ENCODE results near the gene PLA2G12B. TPM values are rescaled to one million over a fixed set of nuclear protein-coding genes. Genes with fewer than 3 reads are reported as not detected.

PLA2G12B gene
- total and polyA plus RNA-seq, 2 of the 8 experiments (the other 6 are each of a cell fraction or from before 2014, with no cell fraction given): not detected

- no peak for TF ChIP-seq GABPA (IDR thresholded peaks at IDR 0.05; ENCODE audit: borderline replicate concordance, insufficient read depth, low read length)
Observed at GRCh38 chr10:72928798-72929197, 25.8 kb downstream of the PLA2G12B start (continued).

Data from H1 (cell line).